ENCODE data around the gene RNF11.
A peak's percentile ranks its signal among the peaks of the same experiment; 100 is the strongest.

The RNF11 gene

GRCh38 chr1:51266181-51266580 lies 30.1 kb downstream of the RNF11 start:
- DNase-seq = no peak

- no peak for DNase-seq
Observed at GRCh38 chr1:51266791-51267190, 30.7 kb downstream of the RNF11 start.

GRCh38 chr1:51268634-51269033 lies 32.6 kb downstream of the RNF11 start:
- DNase-seq = no peak

GRCh38 chr1:51270751-51271150 lies 34.7 kb downstream of the RNF11 start:
- peak; percentile 69 for DNase-seq

- DNase-seq = no peak
Observed at GRCh38 chr1:51272916-51273315, 36.8 kb downstream of the RNF11 start.

GRCh38 chr1:51274676-51275075 lies 38.6 kb downstream of the RNF11 start:
- DNase-seq = no peak

GRCh38 chr1:51276286-51276685 lies 40.2 kb downstream of the RNF11 start:
- DNase-seq = no peak

- DNase-seq = no peak
Observed at GRCh38 chr1:51280321-51280978, 44.4 kb downstream of the RNF11 start.

- no peak for DNase-seq
Observed at GRCh38 chr1:51281807-51282206, 45.7 kb downstream of the RNF11 start.

GRCh38 chr1:51282605-51283004 lies 46.5 kb downstream of the RNF11 start:
- no peak for DNase-seq

- no peak for DNase-seq
Observed at GRCh38 chr1:51283979-51284378, 47.9 kb downstream of the RNF11 start.

GRCh38 chr1:51284487-51284954 lies 48.4 kb downstream of the RNF11 start:
- no peak for DNase-seq

GRCh38 chr1:51285055-51285454 lies 49.0 kb downstream of the RNF11 start:
- no peak for DNase-seq

GRCh38 chr1:51287966-51288365 lies 51.9 kb downstream of the RNF11 start:
- no peak for DNase-seq

- DNase-seq = no peak
Observed at GRCh38 chr1:51288578-51288977, 52.5 kb downstream of the RNF11 start.

GRCh38 chr1:51289676-51290488 lies 53.8 kb downstream of the RNF11 start:
- DNase-seq = no peak

GRCh38 chr1:51290489-51290847 lies 54.4 kb downstream of the RNF11 start:
- DNase-seq = no peak

- DNase-seq = no peak
Observed at GRCh38 chr1:51293898-51294515, 57.9 kb downstream of the RNF11 start.

- DNase-seq = no peak
Observed at GRCh38 chr1:51294566-51295184, 58.6 kb downstream of the RNF11 start.

GRCh38 chr1:51295926-51296325 lies 59.9 kb downstream of the RNF11 start:
- DNase-seq = no peak

- DNase-seq = peak; percentile 74
Observed at GRCh38 chr1:51296383-51297357, 60.6 kb downstream of the RNF11 start.

Measured in fibroblast of skin of back (primary cell).